GM10847 (cell line): Measurements from ENCODE around the gene TPBG.

Source experiments
- POLR2A ChIP-seq: IDR thresholded peaks from 2 replicates; pipeline ENCODE4 v1.6.1; 2011; ENCODE audit not compliant: insufficient read length; ENCODE audit errors: extremely low read depth

TPBG gene

DNA sequence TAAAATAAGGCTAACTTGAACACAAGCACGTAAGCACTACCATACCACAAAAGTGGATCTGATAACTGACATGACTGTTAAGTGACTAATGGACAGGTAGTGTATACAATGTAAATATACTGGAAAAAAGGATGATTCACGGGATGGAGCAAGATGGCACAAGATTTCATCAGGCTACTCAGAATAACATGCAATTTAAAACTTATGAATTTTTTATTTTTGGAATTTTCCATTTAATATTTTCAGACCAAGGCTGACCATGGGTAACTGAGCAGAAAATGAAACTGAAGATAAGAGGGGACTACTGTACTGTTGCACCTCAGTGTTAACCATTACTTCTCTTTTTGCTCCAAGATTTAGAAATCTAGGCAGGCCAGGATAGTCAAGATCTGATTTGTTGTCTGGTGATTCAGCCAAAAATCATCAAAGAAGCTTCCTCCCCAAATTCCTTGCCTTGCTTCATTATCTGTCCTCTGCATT is 45.4 kb downstream of the TPBG start:
- TF ChIP-seq POLR2A: no peak

DNA sequence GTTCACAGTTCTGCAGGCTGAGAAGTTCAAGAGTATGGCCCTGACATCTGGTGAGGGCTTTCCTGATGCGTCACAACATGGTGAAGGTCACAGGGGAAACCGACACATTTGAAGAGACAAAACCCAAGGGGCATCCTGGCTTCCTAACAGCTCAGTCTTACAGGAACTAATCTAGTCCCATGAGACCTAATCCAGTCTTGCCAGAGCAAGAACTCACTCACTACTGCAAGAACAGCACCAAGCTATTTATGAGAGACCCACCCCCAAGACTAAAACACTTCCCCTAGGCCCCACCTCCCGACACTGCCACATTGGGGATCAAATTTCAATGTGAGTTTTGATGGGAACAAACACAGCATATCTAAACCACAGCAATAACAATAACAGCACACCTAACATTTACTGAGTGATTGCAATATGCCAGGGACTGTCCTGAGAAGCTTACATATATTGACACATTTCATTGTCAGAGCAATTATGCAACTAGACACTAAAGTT is 46.6 kb downstream of the TPBG start:
- no peak for TF ChIP-seq POLR2A

DNA sequence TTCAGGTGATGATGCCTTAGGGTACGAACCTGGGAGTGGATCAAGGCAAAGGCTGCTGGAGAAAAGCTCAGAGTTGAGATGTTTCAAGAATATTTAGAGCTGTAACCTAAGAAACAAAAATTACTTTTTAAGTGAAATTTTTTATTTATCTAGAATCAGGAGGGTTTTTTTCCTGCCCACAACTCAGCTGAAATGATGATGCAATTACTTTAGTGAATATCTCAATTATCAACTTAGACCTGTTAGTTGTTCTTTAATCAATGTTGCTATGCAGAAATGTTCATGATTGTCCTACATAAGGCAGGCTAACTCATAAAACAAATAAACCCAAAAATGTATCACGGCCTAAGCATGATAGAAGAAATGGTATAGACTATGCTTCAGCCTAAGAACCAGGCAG is 50.3 kb downstream of the TPBG start:
- TF ChIP-seq POLR2A: no peak

DNA sequence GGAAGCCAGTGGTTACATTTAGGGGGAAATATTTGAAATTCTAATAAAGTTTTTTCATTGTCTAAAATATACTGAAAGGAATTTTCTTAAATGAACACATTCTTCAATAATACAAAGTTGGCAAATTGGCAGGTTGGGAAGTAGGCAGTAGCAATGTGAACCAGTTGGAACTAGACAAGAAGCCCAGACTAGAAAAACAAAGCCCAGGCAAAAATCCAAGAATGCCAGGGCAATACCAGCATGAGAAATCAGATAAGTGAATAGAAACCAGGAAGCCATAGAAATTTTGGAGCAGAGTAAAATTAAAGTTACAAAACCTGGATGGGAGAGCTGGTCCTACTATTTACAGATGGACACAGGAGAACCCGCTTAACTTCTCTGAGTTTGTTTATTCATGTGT is 52.2 kb downstream of the TPBG start:
- TF ChIP-seq POLR2A: no peak

DNA sequence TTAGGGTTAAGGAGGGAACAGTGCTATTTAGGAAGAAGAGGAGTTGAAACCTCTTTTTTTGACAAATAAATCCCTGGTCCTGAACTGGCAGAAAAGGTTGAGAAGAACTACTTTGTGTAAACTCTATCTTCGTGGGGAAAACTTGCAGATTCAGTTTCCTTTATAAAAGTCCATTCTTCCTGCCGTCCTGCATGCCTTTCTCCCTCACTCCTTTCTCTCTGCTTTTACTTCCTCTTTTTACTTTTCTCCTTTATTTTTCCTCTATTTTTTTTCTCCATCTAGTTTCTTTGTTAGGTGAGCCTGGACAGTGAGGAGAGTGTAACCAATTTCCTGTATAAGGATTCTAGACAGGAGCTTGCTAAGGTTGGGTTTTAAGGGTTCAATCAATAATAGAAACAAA is 52.7 kb downstream of the TPBG start:
- TF ChIP-seq POLR2A: no peak
